ENCODE measurements around the gene ZBTB20.

ZBTB20 gene

GRCh38 chr3:114379266-114379665 is 767.8 kb downstream of the ZBTB20 start:
- TF ChIP-seq CTCF (IDR thresholded peaks at IDR 0.05; ENCODE audit: borderline replicate concordance, control extremely low read depth, extremely low read depth, insufficient read depth, missing control alignments), result no peak
- DNase-seq (ENCODE audit: low spot score), result no peak
- in situ Hi-C loops (cut with MboI; ENCODE audit: low sequenced_read_pairs, unreplicated experiment), result no loop called here

- no peak for TF ChIP-seq CTCF (IDR thresholded peaks at IDR 0.05; ENCODE audit: borderline replicate concordance, control extremely low read depth, extremely low read depth, insufficient read depth, missing control alignments)
- DNase-seq (ENCODE audit: low spot score), result peak; percentile 9
- in situ Hi-C loops (cut with MboI; ENCODE audit: low sequenced_read_pairs, unreplicated experiment), result no loop called here
Measured at GRCh38 chr3:114378760-114379159, 768.3 kb downstream of the ZBTB20 start.

DNA sequence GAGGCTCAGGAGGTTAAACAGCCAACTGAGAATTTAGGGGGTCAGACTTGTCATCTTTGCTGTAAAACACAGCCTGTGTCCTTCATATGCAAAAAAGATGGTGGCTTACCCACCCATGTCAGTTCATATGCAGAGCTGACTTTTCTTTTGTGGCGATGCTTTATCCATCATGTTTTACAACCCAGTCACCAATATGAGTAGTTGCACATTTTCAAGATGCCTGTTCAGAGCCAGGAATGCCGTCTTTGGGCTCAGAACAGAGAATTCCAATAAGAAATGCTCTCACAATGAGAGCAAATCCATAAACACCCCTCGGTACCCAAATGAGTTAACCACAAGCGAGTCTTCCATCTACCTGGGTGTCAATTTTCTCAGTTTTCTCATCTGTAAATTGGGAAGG is 769.7 kb downstream of the ZBTB20 start:
- TF ChIP-seq CTCF (IDR thresholded peaks at IDR 0.05; ENCODE audit: borderline replicate concordance, control extremely low read depth, extremely low read depth, insufficient read depth, missing control alignments), result no peak
- in situ Hi-C loops (cut with MboI; ENCODE audit: low sequenced_read_pairs, unreplicated experiment), result no loop called here

GRCh38 chr3:114376516-114377185 is 770.4 kb downstream of the ZBTB20 start:
- in situ Hi-C loops (cut with MboI; ENCODE audit: low sequenced_read_pairs, unreplicated experiment), result no loop called here

More for the DNA sequence above, 769.7 kb downstream of the ZBTB20 start:
- DNase-seq (ENCODE audit: low spot score), result no peak

GRCh38 chr3:114375608-114376421 is 771.3 kb downstream of the ZBTB20 start:
- TF ChIP-seq CTCF (IDR thresholded peaks at IDR 0.05; ENCODE audit: borderline replicate concordance, control extremely low read depth, extremely low read depth, insufficient read depth, missing control alignments), result no peak
- DNase-seq (ENCODE audit: low spot score), result no peak
- in situ Hi-C loops (cut with MboI; ENCODE audit: low sequenced_read_pairs, unreplicated experiment), result no loop called here

More at GRCh38 chr3:114376516-114377185, 770.4 kb downstream of the ZBTB20 start:
- no peak for DNase-seq (ENCODE audit: low spot score)
- TF ChIP-seq CTCF (IDR thresholded peaks at IDR 0.05; ENCODE audit: borderline replicate concordance, control extremely low read depth, extremely low read depth, insufficient read depth, missing control alignments), result no peak

DNA sequence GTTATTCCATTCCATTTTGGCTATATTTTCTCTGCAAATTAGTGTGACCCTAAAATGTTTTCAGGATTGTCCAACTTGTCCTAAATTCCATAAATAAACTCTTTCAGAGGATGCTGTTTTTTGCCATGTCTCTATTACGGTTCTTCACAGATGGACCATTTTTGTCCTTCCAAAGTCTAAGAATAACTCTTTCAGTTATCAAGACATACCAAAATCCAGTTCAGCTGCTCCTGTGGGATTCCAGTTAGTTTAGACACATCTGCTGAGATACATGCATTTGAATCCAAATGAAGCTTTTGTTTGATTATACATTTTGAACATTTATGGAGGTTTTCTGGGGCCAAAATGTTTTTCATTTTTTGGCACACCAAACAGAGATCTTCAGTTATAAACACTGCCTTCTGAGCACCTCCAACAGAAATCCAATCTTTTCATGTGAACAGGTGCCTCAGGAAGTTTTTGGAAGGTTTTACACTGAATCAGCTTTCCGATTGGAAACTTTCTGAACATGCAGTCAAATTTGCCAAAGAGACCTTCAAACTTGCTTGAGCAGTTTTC is 772.6 kb downstream of the ZBTB20 start:
- in situ Hi-C loops (cut with MboI; ENCODE audit: low sequenced_read_pairs, unreplicated experiment), result no loop called here
- TF ChIP-seq CTCF (IDR thresholded peaks at IDR 0.05; ENCODE audit: borderline replicate concordance, control extremely low read depth, extremely low read depth, insufficient read depth, missing control alignments), result no peak
- DNase-seq (ENCODE audit: low spot score), result no peak

Measured in GM13976 (cell line).